ENCODE data around the gene PCDHGB6.
A peak's percentile ranks its signal among the peaks of the same experiment; 100 is the strongest.
"Not testable (repeated sequence)": the region's sequence is repeated elsewhere in the genome, so short reads cannot be mapped to it uniquely, and the experiment has no call there.

PCDHGB6 gene

DNA sequence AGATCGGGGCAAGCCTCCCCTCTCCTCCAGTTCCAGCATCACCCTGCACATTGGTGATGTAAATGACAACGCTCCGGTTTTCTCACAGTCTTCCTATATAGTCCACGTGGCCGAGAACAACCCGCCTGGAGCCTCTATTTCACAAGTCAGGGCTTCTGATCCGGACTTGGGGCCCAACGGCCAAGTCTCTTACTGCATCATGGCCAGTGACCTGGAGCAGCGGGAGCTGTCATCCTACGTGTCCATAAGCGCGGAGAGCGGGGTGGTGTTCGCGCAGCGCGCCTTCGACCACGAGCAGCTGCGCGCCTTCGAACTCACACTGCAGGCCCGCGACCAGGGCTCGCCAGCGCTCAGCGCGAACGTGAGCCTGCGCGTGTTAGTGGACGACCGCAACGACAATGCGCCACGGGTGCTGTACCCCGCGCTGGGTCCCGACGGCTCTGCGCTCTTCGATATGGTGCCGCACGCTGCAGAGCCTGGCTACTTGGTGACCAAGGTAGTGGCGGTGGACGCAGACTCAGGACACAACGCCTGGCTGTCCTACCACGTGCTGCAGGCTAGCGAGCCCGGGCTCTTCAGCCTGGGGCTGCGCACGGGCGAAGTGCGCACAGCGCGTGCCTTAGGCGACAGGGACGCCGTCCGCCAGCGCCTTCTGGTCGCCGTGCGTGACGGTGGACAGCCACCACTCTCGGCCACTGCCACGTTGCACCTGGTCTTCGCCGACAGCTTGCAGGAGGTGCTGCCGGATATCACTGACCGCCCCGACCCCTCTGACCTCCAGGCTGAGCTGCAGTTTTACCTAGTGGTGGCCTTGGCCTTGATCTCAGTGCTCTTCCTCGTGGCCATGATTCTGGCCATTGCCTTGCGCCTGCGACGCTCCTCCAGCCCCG lies 18.4 kb upstream of the PCDHGB6 start:
- DNase-seq: no peak

DNA sequence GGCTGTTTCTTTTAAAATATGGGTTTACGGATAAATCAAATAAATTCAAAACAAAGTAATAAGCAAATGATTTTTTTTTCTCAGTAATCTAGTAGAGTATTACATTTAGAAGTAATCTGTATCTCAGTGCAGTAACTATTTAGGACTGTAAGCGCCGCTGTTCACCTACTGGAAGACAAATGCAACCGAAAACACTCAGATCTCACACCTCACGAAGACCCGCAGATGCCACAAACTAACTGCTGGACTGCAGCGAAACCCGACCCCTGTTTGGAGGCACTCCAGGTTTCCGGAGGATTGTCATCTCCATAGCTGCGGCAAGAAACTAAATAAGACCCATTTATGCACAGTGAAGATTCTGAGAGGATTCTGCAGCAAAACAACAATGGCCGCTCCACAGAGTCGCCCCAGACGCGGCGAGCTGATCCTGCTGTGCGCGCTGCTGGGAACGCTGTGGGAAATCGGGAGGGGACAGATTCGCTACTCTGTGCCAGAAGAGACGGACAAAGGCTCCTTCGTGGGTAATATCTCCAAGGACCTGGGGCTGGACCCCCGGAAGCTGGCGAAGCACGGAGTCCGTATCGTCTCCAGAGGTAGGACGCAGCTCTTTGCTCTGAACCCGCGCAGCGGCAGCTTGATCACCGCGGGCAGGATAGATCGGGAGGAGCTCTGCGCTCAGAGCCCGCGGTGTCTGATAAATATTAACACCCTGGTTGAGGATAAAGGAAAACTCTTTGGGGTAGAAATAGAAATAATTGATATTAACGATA lies 15.2 kb upstream of the PCDHGB6 start, which contains the start of gene PCDHGA8:
Gene PCDHGA8 (plus strand): TSS at position 205 of the 770 bp plus-strand sequence. CDS start 181 bp downstream, at position 386.
- DNase-seq: no peak

DNA sequence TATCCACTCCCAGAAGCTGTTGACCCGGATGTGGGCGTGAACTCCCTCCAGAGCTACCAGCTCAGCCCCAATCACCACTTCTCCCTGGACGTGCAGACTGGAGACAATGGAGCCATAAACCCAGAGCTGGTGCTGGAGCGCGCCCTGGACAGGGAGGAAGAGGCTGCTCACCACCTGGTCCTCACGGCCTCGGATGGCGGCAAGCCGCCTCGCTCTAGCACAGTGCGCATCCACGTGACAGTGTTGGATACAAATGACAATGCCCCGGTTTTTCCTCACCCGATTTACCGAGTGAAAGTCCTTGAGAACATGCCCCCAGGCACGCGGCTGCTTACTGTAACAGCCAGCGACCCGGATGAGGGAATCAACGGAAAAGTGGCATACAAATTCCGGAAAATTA lies 14.6 kb upstream of the PCDHGB6 start:
- no peak for DNase-seq

DNA sequence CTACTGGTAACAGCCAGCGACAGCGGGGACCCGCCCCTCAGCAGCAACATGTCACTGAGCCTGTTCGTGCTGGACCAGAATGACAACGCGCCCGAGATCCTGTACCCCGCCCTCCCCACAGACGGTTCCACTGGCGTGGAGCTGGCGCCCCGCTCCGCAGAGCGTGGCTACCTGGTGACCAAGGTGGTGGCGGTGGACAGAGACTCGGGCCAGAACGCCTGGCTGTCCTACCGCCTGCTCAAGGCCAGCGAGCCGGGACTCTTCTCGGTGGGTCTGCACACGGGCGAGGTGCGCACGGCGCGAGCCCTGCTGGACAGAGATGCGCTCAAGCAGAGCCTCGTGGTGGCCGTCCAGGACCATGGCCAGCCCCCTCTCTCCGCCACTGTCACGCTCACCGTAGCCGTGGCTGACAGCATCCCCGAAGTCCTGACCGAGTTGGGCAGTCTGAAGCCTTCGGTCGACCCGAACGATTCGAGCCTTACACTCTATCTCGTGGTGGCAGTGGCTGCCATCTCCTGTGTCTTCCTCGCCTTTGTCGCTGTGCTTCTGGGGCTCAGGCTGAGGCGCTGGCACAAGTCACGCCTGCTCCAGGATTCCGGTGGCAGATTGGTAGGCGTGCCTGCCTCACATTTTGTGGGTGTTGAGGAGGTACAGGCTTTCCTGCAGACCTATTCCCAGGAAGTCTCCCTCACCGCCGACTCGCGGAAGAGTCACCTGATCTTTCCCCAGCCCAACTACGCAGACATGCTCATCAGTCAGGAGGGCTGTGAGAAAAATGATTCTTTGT lies 13.2 kb upstream of the PCDHGB6 start:
- DNase-seq: not testable (repeated sequence)

DNA sequence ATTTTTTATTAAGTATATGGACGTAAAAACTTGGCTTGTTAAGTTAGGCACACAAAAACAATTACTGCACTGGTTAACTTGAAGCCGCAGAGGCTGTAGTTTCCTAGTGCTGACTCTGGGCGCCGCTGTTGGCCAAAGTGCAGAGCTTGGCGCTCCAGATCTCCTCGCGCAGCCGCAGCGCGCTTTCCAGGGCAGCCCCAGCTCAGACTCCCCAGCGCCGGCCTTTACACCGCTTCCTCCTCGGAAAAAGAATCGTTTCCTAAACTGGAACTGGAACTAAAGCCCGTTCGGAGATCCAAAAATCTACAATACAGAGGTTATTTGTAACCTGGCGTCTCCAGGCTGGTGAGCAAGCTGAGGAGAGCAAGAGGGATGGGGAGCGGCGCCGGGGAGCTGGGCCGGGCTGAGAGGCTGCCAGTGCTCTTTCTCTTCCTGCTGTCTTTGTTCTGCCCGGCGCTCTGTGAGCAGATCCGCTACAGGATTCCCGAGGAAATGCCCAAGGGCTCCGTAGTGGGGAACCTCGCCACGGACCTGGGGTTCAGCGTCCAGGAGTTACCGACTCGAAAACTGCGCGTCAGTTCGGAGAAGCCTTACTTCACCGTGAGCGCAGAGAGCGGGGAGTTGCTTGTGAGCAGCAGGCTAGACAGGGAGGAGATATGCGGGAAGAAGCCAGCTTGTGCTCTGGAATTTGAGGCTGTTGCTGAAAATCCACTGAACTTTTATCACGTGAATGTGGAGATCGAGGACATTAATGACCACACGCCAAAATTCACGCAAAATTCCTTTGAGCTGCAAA lies 9.9 kb upstream of the PCDHGB6 start, which contains the start of gene PCDHGB5:
Gene PCDHGB5 (plus strand): TSS at position 192 of the 796 bp plus-strand sequence. CDS start 181 bp downstream, at position 373.
- not testable (repeated sequence) for DNase-seq

DNA sequence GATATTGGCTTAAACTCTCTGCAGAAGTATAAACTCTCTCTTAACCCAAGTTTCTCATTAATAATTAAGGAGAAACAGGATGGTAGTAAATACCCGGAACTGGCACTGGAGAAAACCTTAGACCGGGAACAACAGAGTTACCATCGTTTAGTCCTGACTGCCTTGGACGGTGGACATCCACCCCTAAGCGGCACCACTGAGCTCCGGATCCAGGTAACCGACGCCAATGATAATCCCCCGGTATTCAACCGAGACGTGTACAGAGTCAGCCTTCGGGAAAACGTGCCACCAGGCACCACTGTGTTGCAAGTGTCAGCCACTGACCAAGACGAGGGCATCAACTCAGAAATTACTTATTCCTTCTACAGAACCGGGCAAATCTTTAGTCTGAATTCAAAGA lies 9.2 kb upstream of the PCDHGB6 start:
- no peak for DNase-seq

DNA sequence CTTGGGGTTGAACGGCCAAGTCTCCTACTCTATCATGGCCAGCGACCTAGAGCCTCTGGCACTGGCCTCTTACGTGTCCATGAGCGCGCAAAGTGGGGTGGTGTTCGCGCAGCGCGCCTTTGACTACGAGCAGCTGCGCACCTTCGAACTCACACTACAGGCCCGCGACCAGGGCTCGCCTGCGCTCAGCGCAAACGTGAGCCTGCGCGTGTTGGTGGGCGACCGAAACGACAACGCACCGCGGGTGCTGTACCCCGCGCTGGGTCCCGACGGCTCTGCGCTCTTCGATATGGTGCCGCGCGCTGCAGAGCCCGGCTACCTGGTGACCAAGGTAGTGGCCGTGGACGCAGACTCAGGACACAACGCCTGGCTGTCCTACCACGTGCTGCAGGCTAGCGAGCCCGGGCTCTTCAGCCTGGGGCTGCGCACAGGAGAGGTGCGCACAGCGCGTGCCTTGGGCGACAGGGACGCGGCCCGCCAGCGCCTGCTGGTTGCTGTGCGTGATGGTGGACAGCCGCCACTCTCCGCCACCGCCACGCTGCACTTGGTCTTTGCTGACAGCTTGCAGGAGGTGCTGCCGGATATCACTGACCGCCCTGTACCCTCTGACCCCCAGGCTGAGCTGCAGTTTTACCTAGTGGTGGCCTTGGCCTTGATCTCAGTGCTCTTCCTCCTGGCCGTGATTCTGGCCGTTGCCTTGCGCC lies 8.1 kb upstream of the PCDHGB6 start:
- DNase-seq: no peak

DNA sequence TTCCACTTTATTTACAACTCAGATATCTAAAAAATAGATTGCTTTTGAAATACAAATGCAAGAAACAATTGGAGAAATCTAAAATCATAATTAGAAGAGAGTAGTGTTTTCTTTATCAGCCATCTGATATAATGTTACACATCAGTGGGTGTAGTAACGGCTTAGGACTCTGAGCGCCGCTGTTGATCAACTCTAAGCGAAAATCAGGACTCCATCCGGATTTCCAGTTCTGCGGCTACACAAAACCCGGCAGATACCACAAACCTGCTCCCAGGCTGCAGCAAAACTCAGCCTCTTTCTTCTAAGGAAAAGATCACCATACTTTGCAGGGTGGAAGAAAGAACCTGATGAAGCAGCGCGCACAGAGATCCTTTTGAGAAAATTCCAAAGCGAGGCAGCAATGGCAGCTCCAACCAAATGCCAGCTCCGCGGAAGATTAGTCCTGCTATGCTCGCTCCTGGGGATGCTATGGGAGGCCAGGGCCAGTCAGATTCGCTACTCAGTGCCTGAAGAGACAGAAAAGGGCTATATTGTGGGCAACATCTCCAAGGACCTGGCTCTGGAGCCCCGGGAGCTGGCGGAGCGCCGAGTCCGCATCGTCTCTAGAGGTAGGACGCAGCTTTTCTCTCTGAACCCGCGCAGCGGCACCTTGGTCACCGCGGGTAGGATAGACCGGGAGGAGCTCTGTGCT lies 5.1 kb upstream of the PCDHGB6 start, which contains the start of gene PCDHGA9:
Gene PCDHGA9 (plus strand): TSS at position 226 of the 691 bp plus-strand sequence. CDS start 175 bp downstream, at position 401.
- DNase-seq: no peak

DNA sequence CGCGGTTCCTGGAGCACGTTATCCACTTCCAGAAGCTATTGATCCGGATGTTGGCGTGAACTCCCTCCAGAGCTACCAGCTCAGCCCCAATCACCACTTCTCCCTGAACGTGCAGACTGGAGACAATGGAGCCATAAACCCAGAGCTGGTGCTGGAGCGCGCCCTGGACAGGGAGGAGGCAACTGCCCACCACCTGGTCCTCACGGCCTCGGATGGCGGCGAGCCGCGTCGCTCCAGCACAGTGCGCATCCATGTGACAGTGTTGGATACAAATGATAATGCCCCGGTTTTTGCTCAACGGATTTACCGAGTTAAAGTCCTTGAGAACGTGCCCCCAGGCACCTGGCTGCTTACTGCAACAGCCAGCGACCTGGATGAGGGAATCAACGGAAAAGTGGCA lies 4.4 kb upstream of the PCDHGB6 start:
- no peak for DNase-seq

DNA sequence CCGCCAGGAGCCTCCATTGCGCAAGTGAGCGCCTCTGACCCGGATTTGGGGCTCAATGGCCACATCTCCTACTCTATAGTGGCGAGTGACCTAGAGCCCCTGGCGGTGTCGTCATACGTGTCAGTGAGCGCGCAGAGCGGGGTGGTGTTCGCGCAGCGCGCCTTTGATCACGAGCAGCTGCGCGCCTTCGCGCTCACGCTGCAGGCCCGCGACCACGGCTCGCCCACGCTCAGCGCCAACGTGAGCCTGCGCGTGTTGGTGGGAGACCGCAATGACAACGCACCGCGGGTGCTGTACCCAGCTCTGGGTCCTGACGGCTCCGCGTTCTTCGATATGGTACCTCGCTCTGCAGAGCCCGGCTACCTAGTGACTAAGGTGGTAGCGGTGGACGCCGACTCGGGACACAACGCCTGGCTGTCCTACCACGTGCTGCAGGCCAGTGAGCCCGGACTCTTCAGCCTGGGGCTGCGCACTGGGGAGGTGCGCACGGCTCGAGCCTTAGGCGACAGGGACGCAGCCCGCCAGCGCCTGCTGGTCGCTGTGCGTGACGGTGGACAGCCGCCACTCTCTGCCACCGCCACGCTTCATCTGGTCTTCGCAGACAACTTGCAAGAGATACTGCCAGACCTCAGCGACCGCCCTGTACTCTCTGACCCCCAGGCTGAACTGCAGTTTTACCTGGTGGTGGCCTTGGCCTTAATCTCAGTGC lies 1.9 kb downstream of the PCDHGB6 start:
- no peak for DNase-seq

DNA sequence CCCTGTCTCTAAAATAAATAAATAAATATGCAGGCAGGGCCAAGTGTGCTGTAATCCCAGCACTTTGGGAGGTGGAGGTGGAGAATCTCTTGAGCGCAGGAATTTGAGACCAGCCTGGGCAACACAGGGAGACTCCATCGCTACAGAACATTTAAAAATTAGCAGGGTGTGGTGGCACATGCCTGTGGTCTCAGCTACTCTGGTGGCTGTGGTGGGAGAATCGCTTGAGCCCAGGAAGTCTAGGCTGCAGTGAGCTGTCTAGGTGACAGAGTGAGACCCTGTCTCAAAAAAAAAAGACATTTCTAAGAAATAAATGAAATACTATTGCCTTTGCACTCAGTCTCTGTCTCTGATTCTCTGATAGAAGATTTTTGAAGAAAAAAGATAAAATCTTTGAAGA lies 3.8 kb downstream of the PCDHGB6 start:
- DNase-seq: no peak

DNA sequence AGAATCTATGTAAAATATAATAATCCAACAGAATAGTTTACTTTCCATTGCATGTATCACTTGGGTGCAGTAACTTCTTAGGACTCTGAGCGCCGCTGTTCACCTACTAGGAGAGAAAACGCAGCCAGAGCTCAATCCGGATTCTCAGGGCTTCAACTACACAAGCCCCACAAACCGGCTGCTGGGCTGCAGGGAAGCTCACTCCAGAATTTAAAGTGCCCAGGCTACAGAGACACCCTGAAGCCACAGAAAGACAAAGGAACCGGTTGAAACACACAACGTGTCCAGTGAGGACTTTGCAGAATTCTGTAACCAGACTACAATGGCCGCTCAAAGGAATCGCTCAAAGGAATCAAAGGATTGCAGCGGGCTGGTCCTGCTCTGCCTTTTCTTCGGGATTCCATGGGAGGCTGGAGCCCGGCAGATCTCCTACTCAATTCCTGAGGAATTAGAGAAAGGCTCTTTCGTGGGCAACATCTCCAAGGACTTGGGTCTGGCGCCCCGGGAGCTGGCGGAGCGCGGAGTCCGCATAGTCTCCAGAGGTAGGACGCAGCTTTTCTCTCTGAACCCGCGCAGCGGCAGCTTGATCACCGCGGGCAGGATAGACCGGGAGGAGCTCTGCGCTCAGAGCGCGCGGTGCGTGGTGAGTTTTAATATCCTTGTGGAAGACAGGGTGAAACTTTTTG lies 5.2 kb downstream of the PCDHGB6 start, which contains the start of gene PCDHGA10:
Gene PCDHGA10 (plus strand): TSS at position 134 of the 686 bp plus-strand sequence. CDS start 189 bp downstream, at position 323.
- DNase-seq: peak; percentile 2

DNA sequence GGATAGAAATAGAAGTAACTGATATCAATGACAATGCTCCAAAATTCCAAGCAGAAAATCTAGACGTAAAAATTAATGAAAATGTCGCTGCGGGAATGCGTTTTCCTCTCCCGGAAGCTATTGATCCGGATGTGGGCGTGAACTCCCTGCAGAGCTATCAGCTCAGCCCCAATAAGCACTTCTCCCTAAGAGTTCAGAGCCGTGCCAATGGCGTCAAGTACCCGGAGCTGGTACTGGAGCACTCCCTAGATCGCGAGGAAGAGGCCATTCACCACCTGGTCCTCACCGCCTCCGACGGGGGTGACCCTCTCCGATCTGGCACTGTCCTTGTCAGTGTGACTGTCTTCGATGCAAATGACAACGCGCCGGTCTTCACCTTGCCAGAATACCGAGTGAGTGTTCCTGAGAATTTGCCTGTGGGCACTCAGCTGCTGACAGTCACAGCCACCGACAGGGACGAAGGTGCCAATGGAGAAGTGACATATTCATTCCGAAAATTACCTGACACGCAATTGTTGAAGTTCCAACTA lies 5.8 kb downstream of the PCDHGB6 start:
- no peak for DNase-seq

DNA sequence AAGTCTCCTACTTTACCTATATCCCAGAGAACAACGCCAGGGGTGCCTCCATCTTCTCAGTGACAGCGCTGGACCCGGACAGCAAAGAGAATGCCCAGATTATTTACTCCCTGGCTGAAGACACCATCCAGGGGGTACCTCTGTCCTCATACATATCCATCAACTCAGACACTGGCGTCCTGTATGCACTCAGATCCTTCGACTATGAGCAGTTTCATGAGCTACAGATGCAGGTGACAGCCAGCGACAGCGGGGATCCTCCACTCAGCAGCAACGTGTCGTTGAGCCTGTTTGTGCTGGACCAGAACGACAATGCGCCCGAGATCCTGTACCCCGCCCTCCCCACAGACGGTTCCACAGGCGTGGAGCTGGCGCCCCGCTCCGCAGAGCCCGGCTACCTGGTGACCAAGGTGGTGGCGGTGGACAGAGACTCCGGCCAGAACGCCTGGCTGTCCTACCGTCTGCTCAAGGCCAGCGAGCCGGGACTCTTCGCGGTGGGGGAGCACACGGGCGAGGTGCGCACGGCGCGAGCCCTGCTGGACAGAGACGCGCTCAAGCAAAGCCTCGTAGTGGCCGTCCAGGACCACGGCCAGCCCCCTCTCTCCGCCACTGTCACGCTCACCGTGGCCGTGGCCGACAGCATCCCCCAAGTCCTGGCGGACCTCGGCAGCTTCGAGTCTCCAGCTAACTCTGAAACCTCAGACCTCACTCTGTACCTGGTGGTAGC lies 6.9 kb downstream of the PCDHGB6 start:
- not testable (repeated sequence) for DNase-seq

DNA sequence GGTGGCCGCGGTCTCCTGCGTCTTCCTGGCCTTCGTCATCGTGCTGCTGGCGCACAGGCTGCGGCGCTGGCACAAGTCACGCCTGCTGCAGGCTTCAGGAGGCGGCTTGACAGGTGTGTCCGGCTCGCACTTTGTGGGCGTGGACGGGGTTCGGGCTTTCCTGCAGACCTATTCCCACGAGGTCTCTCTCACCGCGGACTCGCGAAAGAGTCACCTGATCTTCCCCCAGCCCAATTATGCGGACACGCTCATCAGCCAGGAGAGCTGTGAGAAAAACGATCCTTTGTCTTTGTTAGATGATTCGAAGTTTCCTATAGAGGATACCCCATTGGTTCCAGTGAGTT lies 7.4 kb downstream of the PCDHGB6 start:
- not testable (repeated sequence) for DNase-seq

DNA sequence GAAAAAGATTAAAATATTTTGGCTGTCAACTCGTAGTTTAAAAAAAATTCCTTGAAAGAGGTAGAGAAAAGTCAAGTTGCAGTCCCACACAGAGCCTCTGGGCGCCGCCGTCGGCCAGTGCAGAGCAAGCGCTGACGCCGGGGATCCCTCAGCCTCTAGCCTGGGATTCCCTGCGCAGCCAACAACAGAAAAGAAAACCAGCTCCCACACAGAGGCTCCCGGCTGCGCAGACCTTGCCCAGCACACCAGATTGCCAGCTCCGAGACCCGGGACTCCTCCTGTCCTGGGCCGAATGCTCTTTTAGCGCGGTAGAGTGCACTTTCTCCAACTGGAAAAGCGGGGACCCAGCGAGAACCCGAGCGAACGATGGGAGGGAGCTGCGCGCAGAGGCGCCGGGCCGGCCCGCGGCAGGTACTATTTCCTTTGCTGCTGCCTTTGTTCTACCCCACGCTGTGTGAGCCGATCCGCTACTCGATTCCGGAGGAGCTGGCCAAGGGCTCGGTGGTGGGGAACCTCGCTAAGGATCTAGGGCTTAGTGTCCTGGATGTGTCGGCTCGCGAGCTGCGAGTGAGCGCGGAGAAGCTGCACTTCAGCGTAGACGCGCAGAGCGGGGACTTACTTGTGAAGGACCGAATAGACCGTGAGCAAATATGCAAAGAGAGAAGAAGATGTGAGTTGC lies 9.8 kb downstream of the PCDHGB6 start, which contains the start of gene PCDHGB7:
Gene PCDHGB7 (plus strand): TSS at position 184 of the 679 bp plus-strand sequence. CDS start 183 bp downstream, at position 367.
- peak; percentile 20 for DNase-seq

Data from NCI-H446 treated with DMSO at 0.1 percent for 48 hours (cell line).